H1 (cell line): ENCODE data around the gene ROGDI. TPM values are rescaled to one million over a fixed set of nuclear protein-coding genes. Genes with fewer than 3 reads are reported as not detected.

Source experiments
- ATF2 ChIP-seq: IDR thresholded peaks from 2 replicates; pipeline ENCODE4 v1.6.1; 2012; ENCODE audit warnings: low read length, inconsistent platforms
- EZH2 ChIP-seq: fragments of 200-600 bp; sonication (generic); IDR thresholded peaks from 2 replicates; pipeline ENCODE4 v1.7.1; 2012; ENCODE audit warnings: low read depth, mild to moderate bottlenecking, moderate library complexity, low read length, inconsistent platforms; ENCODE audit not compliant: severe bottlenecking
- JUND ChIP-seq: IDR thresholded peaks from 2 replicates; pipeline ENCODE4 v1.6.1; 2011; ENCODE audit warnings: mild to moderate bottlenecking, improper control_type of control experiment, low read length
- KDM4A ChIP-seq: IDR thresholded peaks from one replicate; pipeline ENCODE4 v1.7.1; 2012; ENCODE audit warnings: low read depth, mild to moderate bottlenecking, moderate library complexity, low read length, inconsistent platforms; ENCODE audit not compliant: severe bottlenecking
- RBBP5 ChIP-seq: IDR thresholded peaks from 2 replicates; pipeline ENCODE4 v1.7.1; 2012; ENCODE audit warnings: low read depth, mild to moderate bottlenecking, inconsistent platforms, low read length, moderate library complexity, borderline replicate concordance
- RNF2 ChIP-seq: fragments of 200-900, 300-1000 bp; sonication (generic); IDR thresholded peaks from 2 replicates; pipeline ENCODE4 v1.7.1; 2016; ENCODE audit warnings: borderline replicate concordance, low read depth, mild to moderate bottlenecking, antibody characterized with exemption, low read length; ENCODE audit not compliant: poor library complexity, severe bottlenecking; ENCODE audit errors: missing control alignments
- SIX5 ChIP-seq: IDR thresholded peaks from 2 replicates; pipeline ENCODE4 v1.6.1; 2011; ENCODE audit warnings: mild to moderate bottlenecking, low read depth, low read length
- TBP ChIP-seq: IDR thresholded peaks from 2 replicates; pipeline ENCODE4 v1.6.1; 2011; ENCODE audit warnings: low read depth, low read length, improper control_type of control experiment
- polyA plus RNA-seq, 7 experiments: library from polyadenylated mRNA; depleted of rRNA in 3 of 7; stranded (reverse) in 5 of 7; unstranded in 2 of 7; fragments of >200 nt in 5 of 7; fragments of 200-250 nt in 2 of 7; gene quantifications; 1 replicate in 5 of 7; 2 replicates in 1 of 7; 4 replicates in 1 of 7; pipeline versions ENCODE4 v1.2.1 to v1.2.3, GENCODE V29; 2011 to 2013; ENCODE audit warnings: missing spikeins in 2 of 7, mixed read lengths in 2 of 7
- total RNA-seq: library from RNA; stranded (reverse); fragmentation: NEBNext Ultra II Directional; extraction: Animal tissue kit (Norgen Biotek cat#: 25700); gene quantifications from 2 replicates; pipeline ENCODE4 v1.2.1, GENCODE V29; 2021

ROGDI gene
- total and polyA plus RNA-seq, 2 of the 8 experiments (the other 6 are each of a cell fraction or from before 2014, with no cell fraction given) = 27.4 to 68.4 TPM

DNA sequence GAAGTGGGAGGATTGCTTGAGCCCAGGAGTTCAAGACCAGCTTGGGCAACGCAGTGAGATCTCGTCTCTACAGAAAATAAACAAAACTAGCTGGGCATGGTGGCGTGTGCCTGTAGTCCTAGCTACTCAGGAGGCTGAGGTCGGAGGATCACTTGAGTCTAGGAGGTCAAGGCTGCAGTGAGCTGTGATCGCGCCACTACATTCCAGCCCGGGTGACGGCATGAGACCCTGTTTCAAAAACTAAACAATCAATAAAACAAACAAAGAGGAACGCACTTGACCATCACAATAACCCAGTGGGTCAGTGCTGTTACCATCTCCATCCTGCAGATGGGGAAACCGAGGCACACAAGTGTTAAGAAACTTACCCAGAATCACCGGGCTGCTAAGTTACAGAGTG, 49.2 kb downstream of the ROGDI start (continued):
- TF ChIP-seq ATF2 (no peak), JUND (no peak), SIX5 (no peak), EZH2 (no peak), RBBP5 (no peak), KDM4A (no peak), RNF2 (no peak), TBP (no peak)
